ENCODE results near the gene SMC1B. TPM values are rescaled to one million over a fixed set of nuclear protein-coding genes. Genes with fewer than 3 reads are reported as not detected.
"Not testable (repeated sequence)": the region's sequence is repeated elsewhere in the genome, so short reads cannot be mapped to it uniquely, and the experiment has no call there.

Gene SMC1B
- polyA plus RNA-seq, 3 donors: not detected

GRCh38 chr22:45376703-45377102 is 36.7 kb downstream of the SMC1B start:
- peaks cover 23% of the 10 kb centered on the region for H3K4me1 Mint-ChIP-seq
- Histone ChIP-seq H3K4me3 (replicated peaks in 1 of 3; ENCODE audit: low read depth in 2 of 3, low read length in 3 of 3) (peak overlapping the region in 1 of 3 experiments; percentile 6), H3K79me2 (ENCODE audit: insufficient read depth, low read length) (no peaks in the 10 kb centered on the region), H2AFZ (ENCODE audit: insufficient read depth, low read depth, low read length, poor library complexity, severe bottlenecking) (no peak overlapping the region), H3K36me3 (replicated peaks in 1 of 2; ENCODE audit: control insufficient read depth in 1 of 2, insufficient read depth in 2 of 2, low read length in 2 of 2) (no peaks in the 10 kb centered on the region), H4K20me1 (ENCODE audit: insufficient read depth, low read length) (no peaks in the 10 kb centered on the region), H3K9me3 (replicated peaks in 1 of 2; ENCODE audit: control insufficient read depth in 1 of 2, insufficient read depth in 1 of 2, low read length in 2 of 2) (no peaks in the 10 kb centered on the region), H3K9ac (ENCODE audit: insufficient read depth, low read length, poor library complexity, severe bottlenecking) (no peak overlapping the region), H3K27me3 (ENCODE audit: control insufficient read depth in 2 of 2, insufficient read depth in 2 of 2, low read length in 2 of 2) (no peaks in the 10 kb centered on the region), H3K4me1 (ENCODE audit: control insufficient read depth in 1 of 2, insufficient read depth in 2 of 2, low read length in 2 of 2) (peaks cover 17 to 22% of the 10 kb centered on the region in 2 donors), H3K4me2 (replicated peaks; ENCODE audit: extremely low read depth, low read length, poor library complexity, severe bottlenecking) (peak overlapping the region; percentile 26), H3K27ac (ENCODE audit: low read depth in 1 of 2, low read length in 2 of 2) (peak overlapping the region in 1 of 2 donors; percentile 73)
- peak overlapping the region; percentile 26 to 86 (median 84) for H3K27ac Mint-ChIP-seq
- intact Hi-C loops (cut with micrococcal nuclease): no loop called here
- peaks cover 0 to 4% (median 0%) of the 10 kb centered on the region in 3 donors for H3K27me3 Mint-ChIP-seq (ENCODE audit: low read depth in 3 of 3)
- peak overlapping the region in 1 of 2 donors; percentile 35 for H3K4me3 Mint-ChIP-seq
- TF ChIP-seq, protein P1, sequence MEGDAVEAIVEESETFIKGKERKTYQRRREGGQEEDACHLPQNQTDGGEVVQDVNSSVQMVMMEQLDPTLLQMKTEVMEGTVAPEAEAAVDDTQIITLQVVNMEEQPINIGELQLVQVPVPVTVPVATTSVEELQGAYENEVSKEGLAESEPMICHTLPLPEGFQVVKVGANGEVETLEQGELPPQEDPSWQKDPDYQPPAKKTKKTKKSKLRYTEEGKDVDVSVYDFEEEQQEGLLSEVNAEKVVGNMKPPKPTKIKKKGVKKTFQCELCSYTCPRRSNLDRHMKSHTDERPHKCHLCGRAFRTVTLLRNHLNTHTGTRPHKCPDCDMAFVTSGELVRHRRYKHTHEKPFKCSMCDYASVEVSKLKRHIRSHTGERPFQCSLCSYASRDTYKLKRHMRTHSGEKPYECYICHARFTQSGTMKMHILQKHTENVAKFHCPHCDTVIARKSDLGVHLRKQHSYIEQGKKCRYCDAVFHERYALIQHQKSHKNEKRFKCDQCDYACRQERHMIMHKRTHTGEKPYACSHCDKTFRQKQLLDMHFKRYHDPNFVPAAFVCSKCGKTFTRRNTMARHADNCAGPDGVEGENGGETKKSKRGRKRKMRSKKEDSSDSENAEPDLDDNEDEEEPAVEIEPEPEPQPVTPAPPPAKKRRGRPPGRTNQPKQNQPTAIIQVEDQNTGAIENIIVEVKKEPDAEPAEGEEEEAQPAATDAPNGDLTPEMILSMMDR (IDR thresholded peaks at IDR 0.05): no peak
- H3K36me3 Mint-ChIP-seq: no peaks in the 10 kb centered on the region
- peak; percentile 53 to 83 (median 70) for DNase-seq
- H3K9me3 Mint-ChIP-seq: peaks cover 0 to 5% (median 0%) of the 10 kb centered on the region in 7 donors
- WGBS (ENCODE audit: insufficient coverage): no CpG with 5 or more reads among the region's 1 CpG

- no peak for DNase-seq
- Mint-ChIP-seq H3K9me3 (peaks cover 0 to 5% (median 0%) of the 10 kb centered on the region in 7 donors), H3K4me1 (peaks cover 23% of the 10 kb centered on the region), H3K36me3 (no peaks in the 10 kb centered on the region), H3K4me3 (no peak overlapping the region), H3K27ac (peak overlapping the region in 3 of 7 donors; percentile 34 to 81 (median 62)), H3K27me3 (ENCODE audit: low read depth in 3 of 3) (peaks cover 0 to 4% (median 1%) of the 10 kb centered on the region in 3 donors)
- Histone ChIP-seq H3K4me3 (replicated peaks in 1 of 3; ENCODE audit: low read depth in 2 of 3, low read length in 3 of 3) (no peak overlapping the region), H3K4me1 (ENCODE audit: control insufficient read depth in 1 of 2, insufficient read depth in 2 of 2, low read length in 2 of 2) (peaks cover 17 to 22% of the 10 kb centered on the region in 2 donors), H3K36me3 (replicated peaks in 1 of 2; ENCODE audit: control insufficient read depth in 1 of 2, insufficient read depth in 2 of 2, low read length in 2 of 2) (no peaks in the 10 kb centered on the region), H3K4me2 (replicated peaks; ENCODE audit: extremely low read depth, low read length, poor library complexity, severe bottlenecking) (no peak overlapping the region), H2AFZ (ENCODE audit: insufficient read depth, low read depth, low read length, poor library complexity, severe bottlenecking) (peak overlapping the region; percentile 57), H4K20me1 (ENCODE audit: insufficient read depth, low read length) (no peaks in the 10 kb centered on the region), H3K9me3 (replicated peaks in 1 of 2; ENCODE audit: control insufficient read depth in 1 of 2, insufficient read depth in 1 of 2, low read length in 2 of 2) (no peaks in the 10 kb centered on the region), H3K27ac (ENCODE audit: low read depth in 1 of 2, low read length in 2 of 2) (peak overlapping the region in 1 of 2 donors; percentile 73), H3K9ac (ENCODE audit: insufficient read depth, low read length, poor library complexity, severe bottlenecking) (no peak overlapping the region), H3K79me2 (ENCODE audit: insufficient read depth, low read length) (no peaks in the 10 kb centered on the region), H3K27me3 (ENCODE audit: control insufficient read depth in 2 of 2, insufficient read depth in 2 of 2, low read length in 2 of 2) (no peaks in the 10 kb centered on the region)
- no CpG with 5 or more reads among the region's 3 CpGs for WGBS (ENCODE audit: insufficient coverage)
- TF ChIP-seq, protein P1 (IDR thresholded peaks at IDR 0.05): no peak
- intact Hi-C loops (cut with micrococcal nuclease): no loop called here
Measured at GRCh38 chr22:45376009-45376408, 37.4 kb downstream of the SMC1B start.

- DNase-seq; H3K9me3 ChIP-seq (replicated peaks in 1 of 2; ENCODE audit: control insufficient read depth in 1 of 2, insufficient read depth in 1 of 2, low read length in 2 of 2); H3K27ac Mint-ChIP-seq; intact Hi-C loops (cut with micrococcal nuclease); H3K36me3 ChIP-seq (replicated peaks in 1 of 2; ENCODE audit: control insufficient read depth in 1 of 2, insufficient read depth in 2 of 2, low read length in 2 of 2); H3K9me3 Mint-ChIP-seq; H3K27ac ChIP-seq (ENCODE audit: low read depth in 1 of 2, low read length in 2 of 2); H3K4me2 ChIP-seq (replicated peaks; ENCODE audit: extremely low read depth, low read length, poor library complexity, severe bottlenecking); H3K79me2 ChIP-seq (ENCODE audit: insufficient read depth, low read length); H3K27me3 Mint-ChIP-seq (ENCODE audit: low read depth in 3 of 3); H3K27me3 ChIP-seq (ENCODE audit: control insufficient read depth in 2 of 2, insufficient read depth in 2 of 2, low read length in 2 of 2); H4K20me1 ChIP-seq (ENCODE audit: insufficient read depth, low read length); H3K36me3 Mint-ChIP-seq; H2AFZ ChIP-seq (ENCODE audit: insufficient read depth, low read depth, low read length, poor library complexity, severe bottlenecking); H3K4me3 Mint-ChIP-seq; H3K4me3 ChIP-seq (replicated peaks in 1 of 3; ENCODE audit: low read depth in 2 of 3, low read length in 3 of 3); H3K9ac ChIP-seq (ENCODE audit: insufficient read depth, low read length, poor library complexity, severe bottlenecking): not testable (repeated sequence)
- H3K4me1 ChIP-seq (ENCODE audit: control insufficient read depth in 1 of 2, insufficient read depth in 2 of 2, low read length in 2 of 2): peaks cover 17 to 22% of the 10 kb centered on the region in 2 donors
- H3K4me1 Mint-ChIP-seq: peaks cover 23% of the 10 kb centered on the region
- WGBS (ENCODE audit: insufficient coverage): no CpG with 5 or more reads among the region's 3 CpGs
Measured at GRCh38 chr22:45373592-45373991, 39.8 kb downstream of the SMC1B start.

Data from CD14-positive monocyte (primary cell).